H54 (cell line): ENCODE measurements around the gene ALDH3A2.
"Not testable (repeated sequence)": the region's sequence is repeated elsewhere in the genome, so short reads cannot be mapped to it uniquely, and the experiment has no call there.

Experiments used
- DNase-seq: peaks from one replicate; pipeline ENCODE4 v3.0.0; 2011; ENCODE audit warnings: low spot score, mixed read lengths; ENCODE audit not compliant: insufficient read length
- FAIRE-seq: peaks from 3 replicates; lab custom pipeline; 2011; peaks lifted over from hg19 to GRCh38; lab: Jason Lieb, UNC
- POLR2A ChIP-seq: IDR thresholded peaks from 2 replicates; pipeline ENCODE4 v1.6.1; 2011; ENCODE audit warnings: low read depth, mild to moderate bottlenecking, low read length

Gene ALDH3A2

DNA sequence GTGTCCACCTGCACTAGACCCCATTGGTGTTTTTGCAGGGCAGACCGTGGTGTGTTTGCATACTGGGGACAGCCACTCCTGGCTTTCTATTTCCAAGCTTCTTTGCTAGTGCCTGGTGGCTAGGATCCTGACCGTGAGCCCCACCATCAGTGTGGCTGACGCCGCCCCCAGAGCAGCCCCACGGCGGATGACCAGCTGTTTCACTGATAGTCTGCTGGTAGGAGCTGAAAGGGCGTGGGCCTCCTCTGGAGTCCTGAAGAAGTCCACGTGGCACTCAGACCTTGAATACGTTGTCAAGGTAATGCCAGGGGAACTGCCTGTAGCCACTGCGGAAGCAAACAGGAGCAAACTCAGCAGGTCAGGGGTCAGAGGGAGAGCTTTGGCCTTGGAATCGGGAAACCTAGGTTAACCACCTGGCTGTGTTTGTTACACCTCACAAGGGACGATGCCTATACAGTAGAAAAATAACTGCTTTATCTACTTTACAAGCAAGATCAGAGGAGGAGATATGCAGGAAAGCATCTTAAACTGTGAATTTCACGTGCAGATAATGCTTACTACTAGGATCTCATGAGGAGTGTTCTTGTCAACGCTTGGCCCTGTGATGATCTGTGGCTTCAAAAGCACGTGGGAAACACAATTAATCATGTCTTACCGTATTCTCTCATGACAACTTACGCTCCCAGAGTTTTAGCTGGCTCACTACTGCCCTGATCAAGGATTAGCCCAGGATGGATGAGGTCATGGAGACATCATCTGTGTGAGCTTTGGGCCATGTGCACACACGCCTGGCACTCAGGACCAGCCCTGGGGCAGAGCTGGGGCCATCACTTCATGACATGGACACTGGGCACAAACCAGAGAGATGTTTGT lies 30.3 kb downstream of the ALDH3A2 start:
- no peak for FAIRE-seq
- no peak for DNase-seq
- no peak for TF ChIP-seq POLR2A

DNA sequence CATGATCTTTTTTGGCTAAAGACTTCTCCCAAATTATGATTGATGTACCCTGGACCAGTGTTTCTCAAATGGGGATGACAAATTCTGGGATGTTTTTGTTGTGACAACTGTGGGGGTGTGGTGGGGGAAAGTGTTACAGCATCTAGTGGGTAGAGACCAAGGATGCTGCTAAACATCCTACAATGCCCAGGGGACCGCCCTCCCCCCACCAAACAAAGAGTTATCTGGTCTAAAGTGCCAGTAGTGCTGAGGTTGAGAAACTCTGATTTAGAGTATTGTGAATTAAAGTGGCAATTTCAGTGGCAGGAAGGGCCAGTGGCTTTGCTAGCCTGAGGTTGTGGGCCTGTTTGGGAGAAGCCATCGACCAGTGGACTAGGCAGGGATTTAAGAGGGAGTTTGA lies 34.6 kb downstream of the ALDH3A2 start:
- DNase-seq (no peak), FAIRE-seq (no peak)
- no peak for TF ChIP-seq POLR2A

DNA sequence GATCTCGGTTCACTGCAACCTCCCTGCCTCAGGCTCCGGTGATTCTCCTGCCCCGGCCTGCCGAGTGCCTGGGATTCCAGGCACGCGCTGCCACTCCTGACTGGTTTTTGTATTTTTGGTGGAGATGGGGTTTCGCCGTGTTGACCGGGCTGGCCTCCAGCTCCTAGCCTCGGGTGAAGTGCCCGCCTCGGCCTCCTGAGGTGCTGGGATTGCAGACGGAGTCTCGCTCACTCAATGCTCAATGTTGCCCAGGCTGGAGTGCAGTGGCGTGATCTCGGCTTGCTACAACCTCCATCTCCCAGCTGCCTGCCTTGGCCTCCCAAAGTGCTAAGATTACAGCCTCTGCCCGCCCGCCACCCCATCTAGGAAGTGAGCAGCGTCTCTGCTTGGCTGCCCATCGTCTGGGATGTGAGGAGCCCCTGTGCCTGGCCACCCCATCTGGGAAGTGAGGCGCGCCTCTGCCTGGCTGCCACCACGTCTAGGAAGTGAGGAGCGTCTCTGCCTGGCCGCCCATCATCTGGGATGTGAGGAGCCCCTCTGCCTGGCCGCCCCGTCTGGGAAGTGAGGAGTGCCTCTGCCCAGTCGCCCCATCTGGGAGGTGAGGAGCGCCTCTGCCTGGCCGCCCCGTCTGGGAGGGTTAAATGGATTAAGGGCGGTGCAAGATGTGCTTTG lies 36.5 kb downstream of the ALDH3A2 start:
- not testable (repeated sequence) for FAIRE-seq, DNase-seq

DNA sequence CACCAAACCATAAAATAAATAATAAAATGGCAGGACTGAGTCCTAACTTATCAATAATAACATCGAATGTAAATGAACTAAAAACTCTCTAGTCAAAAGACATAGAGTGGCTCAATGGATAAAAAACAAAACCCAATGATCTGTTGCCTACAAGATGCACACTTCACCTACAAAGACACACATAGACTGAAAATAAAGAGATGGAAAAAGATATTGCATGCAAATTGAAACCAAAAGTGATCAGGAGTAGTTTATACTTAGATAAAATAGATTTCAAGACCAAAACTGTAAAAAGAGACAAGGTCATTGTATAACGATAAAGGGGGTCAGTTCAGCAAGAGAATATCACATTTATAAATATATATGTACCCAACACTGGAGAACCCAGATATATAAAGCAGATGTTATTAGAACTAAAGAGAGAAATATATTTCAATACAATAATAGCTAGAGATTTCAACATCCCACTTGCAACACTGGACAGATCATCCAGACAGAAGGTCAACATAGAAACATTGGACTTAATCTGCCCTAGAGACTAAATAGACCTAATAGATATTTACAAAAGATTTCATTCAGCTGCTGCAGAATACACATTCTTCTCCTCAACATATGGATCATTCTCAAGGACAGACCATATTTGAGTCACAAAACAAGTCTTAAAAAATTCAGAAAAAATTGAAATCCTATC lies 38.0 kb downstream of the ALDH3A2 start:
- FAIRE-seq: no peak
- DNase-seq: no peak
- no peak for TF ChIP-seq POLR2A

DNA sequence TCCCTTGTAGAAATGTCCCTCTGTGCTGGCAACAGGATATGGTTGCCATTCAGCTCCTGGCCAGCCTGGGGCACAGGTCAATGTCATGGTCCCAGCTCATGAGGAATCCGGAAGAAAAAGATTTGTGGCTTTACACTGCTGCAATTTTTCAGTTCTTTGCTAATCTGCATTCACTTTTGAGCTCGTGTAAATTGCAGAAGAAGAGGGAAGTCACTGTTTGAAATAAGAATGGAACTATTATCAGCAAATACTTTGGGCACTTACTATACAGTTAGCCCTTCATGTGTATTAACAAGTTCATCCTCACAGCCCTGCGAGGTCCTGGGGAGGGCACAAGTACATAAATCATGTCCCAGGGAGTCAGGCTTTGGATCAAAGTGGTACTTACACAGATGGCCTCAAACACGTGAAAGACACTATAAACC lies 53.7 kb downstream of the ALDH3A2 start:
- no peak for DNase-seq
- no peak for TF ChIP-seq POLR2A
- FAIRE-seq: no peak

DNA sequence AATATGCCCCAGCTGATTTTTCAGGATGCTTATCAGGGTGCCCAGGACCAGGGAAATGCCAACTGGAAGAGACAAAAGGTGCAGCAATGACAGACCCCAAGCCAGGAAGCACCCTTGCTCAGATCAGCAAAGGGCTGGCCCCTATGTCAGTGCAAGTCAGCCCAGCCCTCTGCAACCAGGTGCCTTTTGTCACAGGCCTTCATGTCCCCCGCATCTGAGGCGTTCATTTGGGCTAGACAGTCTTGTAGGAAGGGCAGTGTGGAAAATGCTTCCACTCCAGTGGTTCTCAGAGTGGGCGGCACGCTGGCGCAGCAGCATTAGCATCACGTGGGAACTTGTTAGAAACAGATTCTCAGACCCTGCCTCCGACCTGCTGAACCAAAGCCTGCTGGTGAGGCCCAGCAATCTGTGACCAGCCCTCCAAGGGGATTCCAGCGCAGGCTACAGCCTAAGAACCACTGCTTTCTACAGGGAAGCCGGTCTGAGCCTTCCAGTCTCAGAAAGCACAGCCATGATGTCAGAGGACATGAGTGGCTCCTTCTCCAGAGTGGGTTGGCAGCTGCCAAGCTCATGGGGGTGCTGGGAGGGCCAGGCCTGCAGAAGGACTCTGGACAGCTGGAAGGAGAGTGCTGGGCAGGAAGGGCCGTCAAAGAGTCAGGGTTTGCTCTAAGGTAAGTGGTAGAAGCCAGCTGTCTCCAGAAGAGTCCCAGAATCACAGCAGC lies 54.7 kb downstream of the ALDH3A2 start:
- FAIRE-seq (no peak), DNase-seq (no peak)
- no peak for TF ChIP-seq POLR2A

DNA sequence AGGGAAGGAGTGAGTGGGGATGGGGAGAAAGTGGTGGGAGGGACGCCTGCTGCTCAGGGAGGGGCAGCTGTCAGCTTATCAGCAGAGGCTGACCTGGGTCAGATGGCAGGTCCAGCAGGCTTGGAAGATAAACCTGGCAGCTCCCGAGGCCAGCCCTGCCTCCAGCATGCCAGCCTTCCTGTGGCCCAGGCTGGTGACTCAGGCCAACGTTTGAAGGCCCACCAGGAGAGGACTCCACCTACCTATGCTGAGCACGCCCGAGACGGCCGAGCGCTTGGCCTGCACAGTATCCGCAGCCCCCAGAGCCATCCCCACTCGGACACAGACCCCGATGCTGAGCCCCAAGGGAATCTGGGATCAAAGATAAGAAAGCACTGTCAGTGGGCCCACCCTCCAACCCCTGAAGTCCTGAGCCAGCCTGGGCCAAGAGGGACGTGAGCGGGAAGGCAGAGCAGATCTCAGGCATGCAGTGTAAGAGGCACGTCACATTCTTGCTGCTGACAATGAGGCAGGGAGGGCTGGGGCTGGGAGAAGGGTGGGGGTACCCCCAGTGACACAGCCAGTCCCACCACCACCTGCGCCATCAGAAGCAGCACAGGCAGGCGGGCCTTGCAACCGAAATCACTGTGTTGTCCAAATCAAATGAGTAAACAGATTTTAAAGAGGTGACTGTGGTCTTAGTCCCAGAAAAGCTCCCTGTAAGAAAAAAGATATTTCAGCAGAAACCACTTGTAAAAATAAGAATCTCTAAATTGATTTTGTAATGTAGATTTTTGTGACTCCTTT lies 55.5 kb downstream of the ALDH3A2 start:
- FAIRE-seq (no peak), DNase-seq (no peak)
- no peak for TF ChIP-seq POLR2A

DNA sequence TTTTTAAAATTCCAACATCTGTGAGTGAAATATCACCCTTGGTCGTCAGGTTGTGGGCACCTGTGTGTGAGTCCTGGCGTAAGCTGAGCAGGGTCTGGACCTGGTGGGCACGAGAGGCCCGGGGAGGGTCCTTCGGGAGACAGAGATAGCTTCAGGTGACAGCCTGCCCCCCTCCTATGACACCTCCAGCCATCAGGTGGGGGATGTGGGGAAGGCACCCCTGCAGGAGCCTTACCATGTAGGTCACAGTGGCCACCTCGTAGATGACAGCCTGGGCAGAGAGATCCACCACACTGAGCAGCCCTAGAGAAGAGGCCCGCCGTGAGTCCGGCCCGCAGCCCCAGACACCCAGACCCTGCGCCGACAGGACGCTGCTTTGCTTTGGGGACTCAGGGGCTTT lies 56.6 kb downstream of the ALDH3A2 start:
- FAIRE-seq: no peak

DNA sequence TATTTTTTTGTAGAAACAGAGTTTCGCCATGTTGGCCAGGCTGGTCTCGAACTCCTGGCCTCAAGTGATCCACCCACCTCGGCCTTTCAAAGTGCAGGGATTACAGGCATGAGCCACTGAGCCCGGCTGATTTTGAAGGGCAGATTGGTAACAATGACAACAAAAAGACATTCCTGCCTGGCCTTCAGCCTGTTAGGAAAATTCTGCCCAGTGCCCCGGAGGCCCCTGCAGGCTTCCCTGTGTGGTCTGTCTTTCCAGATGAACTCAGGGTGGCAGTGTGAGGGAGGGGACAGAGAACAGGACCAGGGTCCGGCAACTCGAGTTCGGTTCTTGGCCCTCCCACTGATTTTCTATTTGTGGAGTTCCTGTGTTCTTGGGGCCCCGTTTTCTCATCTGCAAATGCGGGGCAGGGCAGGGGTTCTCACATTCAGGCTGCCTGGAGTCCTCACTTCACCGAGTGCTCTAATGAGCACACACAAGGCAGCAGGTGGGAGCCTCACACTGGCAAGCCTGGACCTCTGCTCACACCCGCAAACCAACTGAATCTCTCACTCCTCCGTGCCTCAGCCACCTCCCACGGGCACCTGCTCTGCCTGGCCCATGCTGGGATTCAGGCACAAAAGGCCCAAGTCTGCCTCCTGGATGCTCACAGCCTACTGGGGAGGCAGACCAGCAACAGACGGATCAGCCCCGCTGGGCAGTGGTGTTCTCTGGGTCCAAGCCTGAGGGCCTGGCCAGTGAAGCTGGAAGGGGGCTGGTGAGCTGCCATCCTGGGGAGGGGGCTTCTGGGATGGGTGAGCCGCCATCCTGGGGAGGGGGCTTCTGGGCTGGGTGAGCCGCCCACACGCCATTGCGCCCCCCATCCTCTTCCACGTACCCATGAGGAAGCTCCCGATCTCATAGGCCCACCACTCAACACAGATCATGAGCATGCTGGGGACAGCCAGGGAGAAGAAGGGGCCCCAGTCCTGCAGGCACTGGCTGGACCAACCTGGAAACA lies 57.5 kb downstream of the ALDH3A2 start:
- DNase-seq: no peak
- TF ChIP-seq POLR2A: no peak
- no peak for FAIRE-seq

More for the DNA sequence above, 56.6 kb downstream of the ALDH3A2 start:
- TF ChIP-seq POLR2A: no peak
- no peak for DNase-seq

DNA sequence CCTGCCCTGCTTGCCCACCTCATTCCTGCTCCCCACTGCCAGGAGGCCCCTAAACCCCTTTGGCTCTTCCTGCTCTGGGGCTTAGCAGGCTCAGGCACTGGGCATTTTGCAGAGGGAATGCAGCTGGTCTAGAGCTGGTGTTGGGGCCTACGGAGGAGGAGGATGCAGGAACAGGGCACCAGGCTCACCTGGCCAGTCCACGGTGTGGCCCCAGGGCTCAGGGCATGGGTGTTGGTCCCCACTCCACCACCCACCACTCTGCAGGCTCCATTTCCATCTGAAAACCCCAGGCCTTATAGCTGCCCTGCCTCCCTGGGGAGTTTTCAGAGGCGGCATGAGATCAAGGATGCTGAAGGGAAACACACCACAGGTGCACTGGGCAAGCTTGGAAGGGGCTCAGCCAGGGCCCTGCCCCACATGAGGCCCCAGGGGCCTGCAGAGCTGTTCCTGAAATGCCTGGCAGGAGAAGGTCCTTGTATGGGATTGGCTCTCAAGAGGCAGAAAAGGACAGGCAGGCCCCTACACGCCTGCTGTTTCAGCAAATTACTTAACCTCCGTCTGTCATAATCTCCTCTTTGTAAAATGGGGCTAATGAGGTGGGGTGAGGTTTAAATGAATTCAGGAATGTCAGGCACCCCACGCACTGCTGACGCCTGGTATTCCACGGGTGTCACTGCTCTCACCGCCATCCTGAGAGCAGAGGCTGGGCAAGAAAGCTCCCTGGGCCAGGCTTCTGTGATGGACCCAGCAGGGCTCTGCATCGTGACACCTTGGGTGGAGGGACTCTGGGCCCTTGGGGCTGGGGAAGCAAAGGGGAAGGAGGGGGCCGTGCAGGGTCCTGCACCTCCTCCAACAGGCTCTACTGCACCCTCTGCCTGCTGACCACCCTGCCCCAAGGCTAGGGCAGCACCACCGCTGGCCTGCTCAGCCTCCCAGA lies 58.5 kb downstream of the ALDH3A2 start:
- DNase-seq (no peak), FAIRE-seq (no peak)
- no peak for TF ChIP-seq POLR2A

DNA sequence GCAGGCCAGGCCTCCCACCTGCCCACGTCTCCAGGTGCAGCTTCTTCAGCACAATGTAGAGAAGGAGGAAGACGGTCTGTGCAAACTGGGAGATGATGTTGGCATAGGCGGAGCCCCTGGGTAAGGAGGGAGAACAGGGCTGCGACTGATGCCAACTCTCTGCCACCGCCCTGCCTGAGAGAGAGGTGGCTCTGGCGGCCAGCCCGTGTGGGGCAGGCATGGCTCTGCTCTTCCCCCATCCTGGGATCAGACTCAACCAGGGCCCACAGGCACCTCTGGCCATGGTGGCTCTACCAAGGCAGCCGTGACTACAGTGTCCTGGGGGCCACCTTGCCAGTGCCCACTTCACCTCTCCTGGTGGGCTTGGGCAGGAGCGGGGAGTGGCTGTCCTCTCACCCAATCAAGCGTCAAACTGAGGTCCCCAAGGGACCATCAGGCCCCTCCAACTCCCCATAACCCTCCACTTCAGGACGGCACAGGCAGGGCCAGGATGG lies 59.2 kb downstream of the ALDH3A2 start:
- no peak for TF ChIP-seq POLR2A
- DNase-seq: no peak
- no peak for FAIRE-seq
